NOMO-1 treated with DMSO at 0.1 percent for 48 hours (cell line): Measurements from ENCODE around the gene TRMU.

Experiments
- DNase-seq: peaks from one replicate; lab custom pipeline; 2025; ENCODE audit not compliant: unreplicated experiment; lab: John Stamatoyannopoulos, UW

Gene TRMU

GRCh38 chr22:46355369-46355995 lies 20.0 kb downstream of the TRMU start:
- peak; percentile 41 for DNase-seq

DNA sequence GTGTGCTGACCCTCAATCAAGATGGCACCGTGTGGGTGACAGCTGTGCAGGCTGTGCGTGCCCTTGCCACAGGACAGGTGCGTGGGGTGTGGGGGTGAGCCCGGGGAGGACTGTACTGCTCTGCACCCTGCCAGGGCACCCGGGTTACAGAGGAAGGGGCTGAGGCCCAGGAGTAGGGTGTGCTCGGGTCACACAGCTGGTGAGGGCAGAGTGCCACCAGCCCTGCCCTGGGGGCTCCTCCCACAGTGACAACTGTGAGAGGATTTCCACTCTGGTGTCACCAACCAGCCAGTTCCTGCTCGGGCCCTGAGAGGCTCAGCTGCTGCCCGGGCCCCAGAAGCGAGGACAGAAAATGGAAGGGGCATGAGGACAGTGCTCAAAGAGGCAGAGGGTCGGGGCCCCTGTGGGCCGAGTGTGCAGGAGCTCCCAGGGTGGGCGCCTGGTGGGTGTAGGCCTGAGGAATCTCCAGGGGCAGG lies 20.5 kb downstream of the TRMU start:
- DNase-seq: no peak

GRCh38 chr22:46356496-46357480 lies 21.3 kb downstream of the TRMU start:
- no peak for DNase-seq

DNA sequence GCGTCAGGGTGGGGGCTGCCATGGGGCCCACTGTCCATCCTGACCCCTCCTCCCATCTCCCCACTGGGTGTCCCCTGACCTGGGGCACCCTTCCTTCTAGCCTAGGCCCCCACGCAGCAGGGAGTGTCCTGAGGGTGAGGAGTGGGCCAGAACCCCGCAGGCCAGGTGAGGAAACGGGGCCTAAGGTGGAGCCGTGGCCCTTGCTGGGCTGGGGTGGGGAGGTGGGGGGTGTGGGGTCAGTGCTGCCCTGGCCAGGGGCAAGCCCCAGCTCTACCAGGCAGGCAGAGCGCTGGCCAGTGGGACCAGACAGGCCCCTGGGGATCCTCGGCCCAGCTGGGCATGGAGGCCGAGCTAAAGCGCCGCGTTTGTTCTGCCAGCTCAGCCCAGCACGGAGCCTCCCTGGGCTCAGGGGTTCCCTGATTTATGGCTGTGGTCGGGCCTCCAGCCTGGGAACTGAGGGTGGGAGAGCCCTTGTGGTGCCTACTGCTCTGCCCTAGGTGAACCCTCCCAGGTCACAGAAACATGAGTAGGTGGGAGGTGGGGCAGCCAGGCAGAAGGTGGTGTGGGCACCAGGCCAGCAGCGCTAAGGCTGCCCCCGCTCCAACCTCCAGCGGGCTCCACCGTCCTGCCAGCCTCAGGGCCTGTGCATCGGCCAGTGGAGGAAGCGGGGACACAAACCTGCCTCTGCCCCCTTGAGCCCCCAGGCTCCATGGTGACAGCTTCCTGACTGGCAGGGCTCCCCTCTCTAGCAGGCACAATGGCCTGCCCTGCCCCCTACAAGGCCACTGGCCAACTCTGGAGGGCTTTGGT lies 22.4 kb downstream of the TRMU start:
- DNase-seq: no peak

DNA sequence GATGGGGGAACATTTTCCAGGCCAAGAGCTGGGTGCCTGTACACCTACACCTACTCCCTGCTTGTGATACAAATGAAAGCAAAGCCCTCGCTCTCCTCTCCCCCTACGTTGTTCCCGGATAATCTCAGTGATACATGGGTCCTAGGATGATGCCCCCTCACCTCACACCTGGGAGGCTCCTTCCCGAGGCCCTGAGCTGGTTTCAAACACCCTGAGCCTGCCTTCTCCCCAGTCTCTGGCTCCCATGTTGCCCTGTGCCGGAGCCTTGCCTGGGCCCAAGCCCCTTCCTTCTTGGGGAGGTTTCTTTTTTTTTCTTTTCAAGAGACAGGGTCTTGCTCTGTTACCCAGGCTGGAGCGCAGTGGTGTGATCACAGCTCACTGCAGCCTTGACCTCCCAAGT lies 23.3 kb downstream of the TRMU start:
- no peak for DNase-seq

DNA sequence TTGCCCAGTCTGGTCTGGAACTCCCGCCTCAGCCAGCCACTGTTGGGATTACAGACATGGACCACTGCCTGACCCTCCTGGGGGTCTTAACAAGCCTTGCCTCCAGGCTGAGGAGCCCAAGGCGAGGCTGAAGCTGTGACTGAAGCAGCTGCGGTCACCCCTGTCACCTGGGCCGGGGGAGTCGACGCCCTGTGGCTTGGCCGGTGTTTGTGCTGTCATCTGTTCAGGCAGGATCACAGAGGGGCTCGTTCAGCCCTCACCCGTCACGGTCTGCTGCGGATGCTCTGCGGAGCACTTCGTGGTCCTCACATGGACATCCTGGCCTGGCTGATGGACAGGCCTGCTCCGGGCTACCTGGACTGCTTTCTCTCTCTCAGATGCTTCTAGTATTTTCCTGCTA lies 23.8 kb downstream of the TRMU start:
- DNase-seq: no peak

DNA sequence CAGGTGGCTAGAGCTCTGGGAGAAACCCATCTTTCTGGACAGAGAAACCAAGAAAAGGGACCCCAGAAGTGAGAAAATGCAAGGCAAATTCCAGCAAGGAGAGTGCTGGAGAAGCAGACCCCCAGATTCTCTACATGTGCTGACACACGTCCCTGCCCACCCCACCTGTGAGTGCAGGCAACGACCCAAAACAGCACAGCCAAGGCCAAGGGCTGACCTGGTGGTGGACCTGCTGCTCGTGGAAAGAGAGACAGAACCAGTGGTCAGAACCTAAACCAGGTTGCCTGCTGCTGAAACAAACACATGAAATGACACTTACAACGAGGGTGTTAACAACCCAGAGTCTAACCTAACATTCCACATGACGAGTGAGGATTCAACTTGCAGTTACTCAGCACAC lies 24.6 kb downstream of the TRMU start:
- no peak for DNase-seq

- DNase-seq: no peak
Measured at GRCh38 chr22:46360891-46361290, 25.4 kb downstream of the TRMU start.

DNA sequence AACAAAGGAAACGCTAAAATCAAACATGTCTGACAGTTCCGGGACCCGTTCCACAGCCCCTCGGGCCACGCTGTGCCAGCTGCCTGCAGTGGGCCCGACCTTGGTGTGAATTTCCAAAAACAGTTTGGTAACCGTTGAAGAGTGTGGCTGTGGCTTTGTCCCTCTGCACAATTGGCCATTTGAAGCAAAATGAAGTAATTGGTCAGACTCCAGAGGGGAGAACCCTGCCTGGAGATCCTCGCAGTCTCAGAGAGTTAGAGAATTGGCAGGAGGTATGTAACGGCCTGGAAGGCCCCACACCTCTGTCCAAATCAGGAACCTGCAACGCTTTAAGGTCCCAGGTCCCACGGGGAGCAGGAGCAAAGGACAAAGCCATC lies 26.3 kb downstream of the TRMU start:
- DNase-seq: no peak

- DNase-seq: no peak
Measured at GRCh38 chr22:46362203-46362933, 26.9 kb downstream of the TRMU start.

DNA sequence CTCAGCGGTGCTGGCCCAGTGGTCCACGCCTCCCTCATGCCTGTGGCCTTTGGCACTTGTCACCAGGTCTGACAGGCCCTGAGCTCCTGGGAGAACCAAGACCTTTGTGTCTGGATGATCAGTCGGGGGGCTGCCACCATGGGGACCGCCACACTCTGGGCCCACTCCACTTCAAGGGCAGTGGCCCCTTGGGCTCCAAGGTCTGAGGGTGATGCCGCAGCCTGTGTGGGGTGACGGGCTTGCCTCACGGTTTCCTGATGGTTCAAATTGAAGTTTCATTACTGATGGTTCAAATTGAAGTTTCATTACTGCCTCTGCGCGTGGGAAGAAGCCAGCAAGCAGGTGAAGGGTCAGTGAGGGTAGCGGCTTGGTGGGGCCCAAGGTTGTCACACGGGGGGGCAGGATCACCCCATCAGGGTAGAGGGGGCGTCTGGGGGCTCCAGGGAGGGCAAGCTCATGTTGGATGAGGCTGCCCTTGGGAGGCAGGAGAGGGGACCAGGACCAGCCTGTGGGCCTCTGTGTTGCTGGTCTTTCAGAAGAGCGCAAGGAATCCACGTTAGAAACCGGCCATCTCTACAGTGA lies 27.5 kb downstream of the TRMU start:
- no peak for DNase-seq

DNA sequence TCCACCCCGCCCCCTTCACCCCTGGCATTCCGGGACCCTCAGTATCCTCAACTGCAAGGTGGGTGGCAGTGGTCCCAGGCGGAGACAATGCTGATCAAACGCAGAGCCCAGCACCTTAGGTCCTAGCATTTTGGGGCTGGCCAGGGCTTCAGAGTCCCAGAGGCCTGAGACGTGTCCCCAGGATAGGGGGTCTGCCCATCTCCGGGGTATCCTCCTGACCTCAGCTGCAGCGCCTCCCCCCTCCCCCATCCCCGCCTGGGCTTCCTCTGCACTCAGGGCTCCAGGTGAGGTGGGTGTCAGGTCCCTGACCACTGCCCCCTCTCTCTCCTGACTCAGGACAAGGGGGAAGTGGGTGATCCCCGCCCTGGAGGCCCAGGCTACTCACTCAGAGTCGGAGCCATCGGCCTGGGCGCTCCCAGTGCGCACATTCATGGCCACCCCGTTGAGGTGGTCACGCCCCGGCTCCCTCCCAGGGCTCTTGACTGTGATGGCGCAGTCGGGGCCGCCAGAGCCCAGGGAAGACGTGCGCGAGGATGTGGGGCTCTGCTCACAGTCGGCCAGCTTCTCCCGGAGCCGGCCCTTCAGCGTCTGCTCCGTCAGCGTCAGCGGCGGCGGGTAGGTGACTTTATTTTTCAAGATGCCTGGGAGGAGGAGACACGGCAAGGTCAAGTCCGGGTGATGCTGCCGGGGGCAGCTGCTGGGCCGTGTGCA lies 28.3 kb downstream of the TRMU start:
- DNase-seq: no peak

- no peak for DNase-seq
Measured at GRCh38 chr22:46364341-46365165, 29.0 kb downstream of the TRMU start.

DNA sequence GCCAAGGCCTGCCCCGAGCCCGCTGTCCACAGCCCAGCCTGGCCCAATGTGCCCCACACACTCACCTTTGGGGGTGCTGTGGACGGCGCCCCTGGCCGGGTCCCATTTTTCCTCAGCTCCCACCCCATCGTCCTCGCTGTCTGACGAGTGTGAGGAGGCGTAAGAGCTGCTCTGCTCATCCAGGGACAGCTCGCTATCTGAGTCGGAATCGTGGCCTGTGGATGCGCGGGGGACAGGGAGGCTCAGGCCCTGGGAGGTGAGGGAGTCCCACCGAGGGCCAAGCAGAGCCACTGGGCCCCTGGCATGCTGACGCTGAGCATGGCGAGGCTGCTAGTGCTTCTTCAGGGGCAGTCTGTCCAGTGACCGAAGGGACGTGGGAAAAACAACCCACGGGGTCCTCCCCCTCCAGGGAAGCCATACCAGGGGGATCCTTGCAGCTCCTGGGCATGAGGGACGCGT lies 29.7 kb downstream of the TRMU start:
- no peak for DNase-seq

GRCh38 chr22:46366327-46366731 lies 30.8 kb downstream of the TRMU start:
- no peak for DNase-seq

- DNase-seq: no peak
Measured at GRCh38 chr22:46366801-46367706, 31.5 kb downstream of the TRMU start.

DNA sequence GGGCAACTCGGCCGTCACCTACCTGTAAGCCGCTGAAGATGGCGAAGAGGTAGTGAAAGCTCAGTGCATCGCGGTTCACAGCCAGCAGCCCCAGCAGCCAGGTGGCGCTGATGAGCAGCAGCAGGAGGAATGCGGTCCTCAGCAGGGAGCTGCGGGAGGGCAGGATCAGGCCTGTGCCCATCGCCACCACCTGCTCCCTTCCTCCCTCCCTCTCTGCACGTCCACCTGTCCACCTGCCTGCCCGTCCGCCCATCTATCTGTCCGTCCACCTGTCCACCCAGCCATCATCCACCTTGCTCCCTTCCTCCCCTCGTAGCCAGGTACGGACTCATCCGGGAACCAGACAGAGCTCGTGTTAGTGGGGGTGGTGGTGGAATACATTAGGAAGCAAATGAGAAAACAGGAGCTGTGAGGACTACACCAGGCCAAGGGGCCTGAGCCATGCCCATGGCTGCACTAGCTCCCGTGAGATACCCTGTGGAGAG lies 32.2 kb downstream of the TRMU start:
- peak; percentile 41 for DNase-seq

DNA sequence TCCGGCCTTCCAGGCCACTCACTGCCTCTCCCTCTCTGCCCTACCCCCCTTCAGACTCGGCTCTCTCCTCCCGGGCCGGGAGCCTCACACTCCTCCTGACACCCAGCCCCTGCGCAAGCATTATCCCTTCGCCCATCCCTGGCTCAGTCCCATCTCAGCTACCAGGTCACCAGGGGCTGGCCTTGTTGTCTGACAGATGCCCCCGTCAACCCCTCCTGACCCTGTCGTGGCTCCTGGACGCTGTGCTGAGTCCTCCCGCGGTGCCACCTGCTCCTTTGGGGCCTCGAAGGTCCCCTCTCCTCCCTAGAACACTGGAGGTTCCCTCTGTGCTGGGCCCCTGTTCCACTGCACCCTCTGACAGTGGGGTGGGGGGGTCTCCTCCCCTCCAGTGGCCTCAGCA lies 32.9 kb downstream of the TRMU start:
- no peak for DNase-seq
